Stimulated activated naive CD8-positive, alpha-beta T cell treated with anti-CD3 and anti-CD28 coated beads, Interleukin-15, Interleukin-2, amounts not matched to agents 100 U/mL and 50 U/mL, for 24 hours (primary cell): ENCODE results near the gene MRO.
"Not testable (repeated sequence)": the region's sequence is repeated elsewhere in the genome, so short reads cannot be mapped to it uniquely, and the experiment has no call there.

Experiments
- ATAC-seq: fragments of 150-1000 bp; cut with Tn5 transposase; one replicate; pipeline ENCODE4 v1.10.0; 2021
- DNase-seq: peaks from one replicate; pipeline ENCODE4 v3.0.0; 2021

The MRO gene

DNA sequence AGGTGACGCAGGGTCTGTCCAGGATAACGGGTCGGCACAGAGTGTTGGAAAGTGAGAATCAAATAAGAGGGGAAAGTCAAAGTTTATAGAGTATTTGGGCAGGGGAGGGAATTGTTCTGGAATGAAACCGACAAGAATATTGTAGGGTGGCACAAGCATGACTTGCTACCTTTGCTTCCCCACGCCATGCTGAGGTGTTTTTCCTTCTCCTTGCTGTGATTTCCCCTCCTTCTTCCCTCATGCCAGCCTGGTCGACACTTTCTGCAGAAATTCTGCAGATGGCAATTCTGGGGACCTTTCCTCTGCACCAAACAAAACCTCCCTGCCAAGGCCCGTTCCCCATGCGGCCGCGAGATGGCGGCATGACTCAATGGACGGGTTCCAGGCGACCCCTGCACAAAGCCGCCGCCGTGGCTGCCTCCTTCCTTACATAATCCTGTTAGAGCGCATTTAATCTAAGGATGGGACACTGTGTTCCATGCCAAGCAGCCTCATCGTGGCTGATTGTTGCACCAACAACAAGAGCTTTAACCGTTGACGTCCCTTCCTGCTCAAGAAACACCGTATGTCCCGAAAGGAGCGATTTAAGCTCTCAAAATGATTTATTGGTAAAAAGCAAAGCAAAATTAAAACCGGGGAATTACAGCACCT lies at the start of gene MRO:
Gene MRO (minus strand): TSS at position 289 of the 651 bp plus-strand sequence. CDS start 10,616 bp downstream, outside the sequence.
- peak; percentile 95 for ATAC-seq
- peak; percentile 82 for DNase-seq

DNA sequence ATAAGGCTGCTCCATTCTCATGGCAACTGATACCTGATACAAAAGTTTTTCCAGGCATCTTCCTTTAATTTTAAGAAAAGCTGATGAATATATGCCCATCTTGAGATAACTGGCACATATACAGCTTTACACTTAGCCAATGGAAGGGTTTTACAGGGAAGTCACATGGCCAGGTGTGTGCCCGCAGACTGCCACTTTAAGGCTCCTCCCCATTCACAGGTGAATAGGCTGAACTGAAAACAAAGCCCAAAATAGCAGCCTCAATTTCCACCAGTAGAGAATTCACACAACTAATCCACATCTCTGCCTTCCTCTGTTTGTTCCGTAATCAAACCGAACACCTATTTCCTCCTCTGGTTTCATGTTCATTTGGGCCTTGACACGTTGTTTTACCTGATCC lies 49.3 kb upstream of the MRO start:
- ATAC-seq (no peak), DNase-seq (no peak)

GRCh38 chr18:50866765-50867164 lies 46.9 kb upstream of the MRO start:
- DNase-seq: no peak

DNA sequence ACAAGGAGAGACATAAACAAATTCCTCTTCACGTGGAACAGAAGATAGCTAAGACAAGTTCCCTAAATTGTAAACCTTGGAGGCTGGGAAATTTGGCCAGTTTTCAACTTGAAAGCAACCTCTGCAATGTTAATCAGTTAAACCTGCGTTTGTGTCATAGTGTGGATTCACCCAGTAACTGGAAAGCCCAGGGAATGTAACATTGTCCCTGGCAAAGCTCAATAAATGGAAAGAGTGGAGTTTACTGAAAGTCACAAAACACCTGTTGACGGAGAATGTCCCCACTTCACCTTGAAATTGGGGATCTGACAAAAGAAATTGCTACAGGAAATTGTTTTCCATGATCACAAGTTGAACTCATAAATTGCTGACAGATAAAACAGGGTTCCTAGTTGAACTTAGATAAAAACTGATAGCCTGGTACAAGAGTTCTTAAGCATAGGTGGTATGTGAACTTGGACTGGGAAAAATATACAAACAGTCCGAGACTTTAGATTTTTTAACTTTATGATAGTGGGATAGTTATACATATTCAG lies 44.1 kb upstream of the MRO start:
- ATAC-seq (no peak), DNase-seq (no peak)

More at GRCh38 chr18:50866765-50867164, 46.9 kb upstream of the MRO start:
- no peak for ATAC-seq

DNA sequence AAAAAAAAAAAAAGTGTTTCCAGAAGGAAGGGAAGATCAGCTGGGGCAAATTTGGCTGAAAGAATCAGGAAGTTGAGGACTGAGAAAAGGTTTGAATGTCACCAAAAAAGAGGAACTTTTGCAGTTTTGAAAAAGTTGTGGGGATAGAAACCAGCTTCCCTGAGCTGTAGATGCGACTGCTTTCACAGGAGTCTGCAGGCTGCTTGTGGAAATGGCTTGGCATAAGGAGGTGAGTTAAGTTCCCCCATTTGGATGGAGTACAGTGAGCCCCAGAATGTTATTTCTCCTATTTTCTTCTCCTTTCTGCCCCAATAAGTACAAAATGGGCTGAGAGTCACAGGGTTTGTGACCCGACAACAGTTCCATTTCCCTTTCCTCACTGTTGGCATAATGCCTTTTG lies 42.6 kb upstream of the MRO start:
- ATAC-seq (no peak), DNase-seq (no peak)

DNA sequence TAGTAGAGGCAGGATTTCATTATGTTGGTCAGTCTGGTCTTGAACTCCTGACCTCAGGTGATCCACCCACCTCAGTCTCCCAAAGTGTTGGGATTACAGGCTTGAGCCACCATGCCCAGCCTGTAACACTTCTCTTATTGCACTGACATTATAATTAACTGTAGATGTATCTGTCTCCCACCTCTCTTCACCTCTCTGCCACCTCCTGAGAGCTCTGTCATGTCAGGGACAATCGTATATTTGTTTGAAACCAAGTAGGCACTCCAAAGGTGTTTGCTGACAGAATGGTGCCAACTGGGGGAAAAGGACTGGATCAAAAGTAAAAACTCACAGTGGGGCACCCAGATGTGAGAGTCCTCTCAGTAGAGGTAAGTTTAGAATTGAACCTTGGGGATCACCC lies 41.8 kb upstream of the MRO start:
- DNase-seq (no peak), ATAC-seq (no peak)

DNA sequence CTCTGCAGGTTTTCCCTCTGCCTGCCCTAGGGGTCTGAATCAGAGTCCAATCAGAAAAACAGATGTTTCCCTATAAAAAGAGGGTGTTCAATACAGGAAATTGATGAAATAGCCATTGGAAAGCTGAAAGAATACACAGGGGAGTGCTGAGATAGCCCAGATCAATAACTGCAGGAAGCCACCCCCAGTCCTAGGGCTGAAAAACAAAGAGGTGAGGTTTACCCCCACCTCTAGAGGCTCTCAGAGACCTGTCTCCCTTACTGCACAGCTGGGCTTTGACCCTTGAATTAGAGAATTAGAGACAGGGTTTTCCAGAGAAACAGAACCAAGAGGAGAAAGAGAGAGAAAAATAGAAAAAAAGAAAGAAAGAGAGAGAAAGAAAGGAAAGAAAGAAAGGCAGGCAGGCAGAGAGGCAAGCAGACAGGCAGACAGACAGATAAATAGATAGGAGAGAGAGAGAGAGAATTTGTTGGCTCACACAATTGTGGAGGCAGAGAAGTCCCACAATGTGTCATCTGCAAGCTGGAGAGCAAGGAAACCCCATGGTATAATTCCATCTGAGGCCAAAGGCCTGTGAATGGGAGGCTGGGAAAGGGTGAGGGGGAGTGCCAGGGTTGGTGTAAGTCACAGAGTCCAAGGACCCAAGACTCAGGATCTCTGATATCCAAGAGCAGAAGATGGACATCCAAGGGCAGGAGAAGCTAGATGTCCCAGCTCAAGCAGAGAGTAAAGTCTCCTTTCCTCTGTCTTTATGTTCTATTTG lies 40.2 kb upstream of the MRO start:
- ATAC-seq (no peak), DNase-seq (no peak)

- ATAC-seq (no peak), DNase-seq (no peak)
These were observed 37.9 kb upstream of the MRO start for GRCh38 chr18:50857694-50858093.

DNA sequence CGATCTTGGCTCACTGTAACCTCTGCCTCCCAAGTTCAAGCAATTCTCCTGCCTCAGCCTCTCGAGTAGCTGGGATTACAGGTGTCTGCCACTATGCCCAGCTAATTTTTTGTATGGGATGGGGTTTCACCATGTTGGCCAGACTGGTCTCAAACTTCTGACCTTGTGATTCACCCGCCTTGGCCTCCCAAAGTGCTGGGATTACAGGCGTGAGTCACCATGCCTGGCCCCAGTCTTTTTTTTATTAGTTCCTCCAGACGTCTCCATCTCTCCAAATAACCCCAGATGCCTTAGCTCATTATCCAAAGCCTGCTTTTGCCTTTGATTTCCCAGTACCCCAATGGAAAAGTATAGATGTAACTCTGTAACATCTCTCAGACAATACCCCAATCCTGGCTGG lies 37.4 kb upstream of the MRO start:
- not testable (repeated sequence) for DNase-seq, ATAC-seq

GRCh38 chr18:50855976-50856757 lies 36.4 kb upstream of the MRO start:
- ATAC-seq (no peak), DNase-seq (no peak)

- no peak for DNase-seq
- no peak for ATAC-seq
These were observed 34.1 kb upstream of the MRO start for GRCh38 chr18:50853863-50854271.

DNA sequence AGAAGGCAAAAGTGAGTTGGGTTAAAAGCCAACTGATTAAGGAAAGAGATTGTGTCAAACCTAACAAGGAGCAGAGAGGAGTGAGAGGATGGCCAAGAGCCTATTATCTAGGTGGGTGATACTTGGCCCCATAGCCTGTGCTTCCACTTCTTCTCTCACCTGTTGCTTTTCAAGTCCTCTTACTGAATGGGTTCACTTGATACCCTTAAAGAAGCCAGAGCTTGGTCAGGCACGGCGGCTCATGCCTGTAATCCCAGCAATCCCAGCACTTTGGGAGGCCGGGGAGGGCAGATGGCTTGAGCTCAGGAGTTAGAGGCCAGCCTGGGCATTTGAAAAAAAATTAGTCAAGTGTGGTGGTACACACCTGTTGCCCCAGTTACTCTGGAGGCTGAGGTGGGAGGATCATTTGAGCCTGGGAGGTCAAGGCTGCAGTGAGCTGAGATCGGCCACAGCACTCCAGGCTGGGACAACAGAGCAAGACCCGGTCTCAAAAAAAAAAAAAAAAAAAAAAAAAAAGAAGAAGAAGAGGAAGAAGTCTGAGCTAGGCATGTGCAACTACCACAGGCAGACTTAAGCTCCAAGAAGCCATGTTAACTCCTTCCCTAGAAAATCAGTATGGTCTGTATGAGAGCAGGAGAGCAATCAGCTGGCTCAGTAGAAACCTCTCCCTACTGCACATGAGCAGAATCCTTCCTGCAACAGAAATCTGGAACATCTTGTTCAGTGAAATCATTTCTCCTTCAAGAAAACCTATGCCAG lies 30.7 kb upstream of the MRO start:
- DNase-seq: no peak
- no peak for ATAC-seq

- DNase-seq (no peak), ATAC-seq (no peak)
These were observed 29.6 kb upstream of the MRO start for GRCh38 chr18:50849419-50849821.

GRCh38 chr18:50848991-50849390 lies 29.2 kb upstream of the MRO start:
- ATAC-seq (no peak), DNase-seq (no peak)

- ATAC-seq: no peak
- DNase-seq: no peak
These were observed 28.3 kb upstream of the MRO start for GRCh38 chr18:50848061-50848551.

GRCh38 chr18:50847192-50847591 lies 27.4 kb upstream of the MRO start:
- no peak for DNase-seq
- no peak for ATAC-seq

DNA sequence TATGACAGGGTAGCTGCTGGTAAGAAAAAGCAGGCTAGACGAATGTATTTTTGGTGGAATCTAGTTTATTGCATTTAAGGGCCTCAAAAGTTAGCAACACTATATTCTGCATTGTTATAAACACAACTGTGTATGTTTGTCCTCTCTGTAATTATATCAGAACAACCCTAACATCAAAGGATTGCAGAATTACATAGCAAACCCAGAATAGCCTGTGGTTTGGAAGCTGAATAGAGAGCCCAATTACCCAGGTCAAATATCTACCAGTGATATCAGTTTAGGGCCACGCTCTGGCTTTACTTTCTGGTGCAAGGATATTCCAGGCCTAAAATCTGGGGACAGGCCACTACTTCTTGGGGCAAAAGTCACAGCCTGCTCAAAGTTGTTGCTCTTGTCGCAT lies 25.1 kb upstream of the MRO start:
- no peak for ATAC-seq

DNA sequence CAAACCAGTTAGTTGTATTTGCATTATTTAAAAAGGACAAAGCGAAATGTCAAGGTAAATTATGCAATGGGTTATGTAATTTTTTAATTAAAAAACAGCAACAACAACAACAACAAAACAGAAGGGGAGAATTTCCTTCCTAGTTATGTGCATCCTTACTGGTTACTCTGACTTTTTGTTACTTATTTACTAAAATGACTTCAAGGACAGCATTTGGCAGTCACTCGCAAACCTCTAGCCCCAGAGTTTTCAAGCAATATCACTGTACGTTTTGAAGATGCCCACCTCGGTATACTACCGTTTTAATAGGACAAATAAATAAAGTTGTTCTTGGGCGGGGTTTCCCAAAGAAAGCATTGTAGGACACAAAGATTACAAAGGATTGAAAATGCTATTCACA lies 24.7 kb upstream of the MRO start:
- ATAC-seq (no peak), DNase-seq (no peak)

More for the DNA sequence above, 25.1 kb upstream of the MRO start:
- no peak for DNase-seq

GRCh38 chr18:50842846-50843245 lies 23.0 kb upstream of the MRO start:
- DNase-seq (no peak), ATAC-seq (no peak)

- ATAC-seq: no peak
- no peak for DNase-seq
These were observed 20.2 kb upstream of the MRO start for GRCh38 chr18:50839996-50840395.

DNA sequence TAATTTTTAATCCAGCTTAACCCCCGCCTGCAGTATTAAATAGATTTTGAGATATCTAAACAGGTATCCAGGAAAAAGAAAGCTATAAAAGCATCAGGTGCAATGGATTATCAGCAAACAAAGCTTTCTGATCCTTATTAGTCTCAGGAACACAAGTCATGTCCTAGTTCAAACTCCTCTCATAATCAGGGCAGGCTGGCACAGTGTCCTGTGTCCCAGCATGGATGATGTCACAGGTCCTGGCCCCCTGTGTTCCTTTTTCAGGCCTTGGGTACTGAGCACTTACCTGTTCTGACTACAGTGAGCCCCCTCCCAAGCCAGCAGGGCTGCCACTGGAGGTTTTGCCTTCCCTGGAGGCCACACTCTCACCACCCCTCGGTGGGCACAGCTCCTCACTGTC lies 19.5 kb upstream of the MRO start:
- ATAC-seq: no peak

DNA sequence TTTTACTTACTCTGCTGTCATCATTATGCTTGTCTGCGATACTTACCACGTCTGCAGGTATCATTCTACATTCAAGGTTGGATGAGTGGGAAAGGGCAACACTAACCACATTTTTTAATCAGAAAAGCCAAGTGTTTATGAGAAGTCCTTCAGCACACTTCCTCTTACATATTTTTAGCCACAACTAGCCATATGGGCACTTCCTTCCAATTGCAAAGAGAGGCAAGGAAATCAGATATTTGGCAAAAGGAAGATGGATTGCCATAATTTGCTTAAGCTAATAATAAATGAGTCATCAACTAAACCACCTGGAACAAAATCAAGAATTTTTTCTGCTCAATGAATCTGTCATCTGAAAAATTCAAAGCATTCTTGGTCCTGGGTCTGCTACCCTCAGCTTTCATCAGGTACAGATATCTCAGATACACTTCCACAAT lies 16.7 kb upstream of the MRO start:
- no peak for DNase-seq
- no peak for ATAC-seq

More for the DNA sequence above, 19.5 kb upstream of the MRO start:
- no peak for DNase-seq
